Ovary (tissue), 9 donors: ENCODE data around the gene LGI4. TPM values are rescaled to one million over a fixed set of nuclear protein-coding genes. Genes with fewer than 3 reads are reported as not detected.

Experiments
- DNase-seq, 5 donors: peaks; one replicate each; pipeline ENCODE4 v3.0.0-alpha.2; 2019 to 2020
- H3K27ac ChIP-seq, 2 donors: fragments of 200-600 bp; one replicate each; pipeline versions ENCODE4 v1.5.1 to v1.8.0; 2019 to 2022
- H3K27me3 ChIP-seq: fragments of 200-600 bp; one replicate; pipeline ENCODE4 v1.8.0; 2022
- H3K36me3 ChIP-seq: fragments of 200-600 bp; sonication (generic); one replicate; pipeline ENCODE4 v1.5.1; 2019
- H3K4me1 ChIP-seq: one replicate; pipeline ENCODE4 v1.8.1; 2013; ENCODE audit warnings: mild to moderate bottlenecking, moderate library complexity; ENCODE audit not compliant: insufficient read depth
- H3K4me3 ChIP-seq: fragments of 200-600 bp; sonication (generic); one replicate; pipeline ENCODE4 v1.5.1; 2017
- H3K9me3 ChIP-seq, 2 donors: fragments of 200-600 bp in 1 of 2; sonication (generic) in 1 of 2; one replicate each; pipeline versions ENCODE4 v1.5.1 to v1.8.1; 2013 to 2019; ENCODE audit warnings: mild to moderate bottlenecking in 1 of 2, moderate library complexity in 1 of 2
- EP300 ChIP-seq: sonication (generic); formaldehyde crosslinking; IDR thresholded peaks from one replicate; pipeline ENCODE4 v1.6.1; 2017; ENCODE audit warnings: antibody characterized with exemption
- POLR2A ChIP-seq: fragments of 450-650 bp; IDR thresholded peaks from one replicate; pipeline ENCODE4 v1.6.1; 2017; ENCODE audit warnings: antibody characterized with exemption, mild to moderate bottlenecking, moderate library complexity
- WGBS, 3 donors: extraction: QIAGEN DNeasy Blood & Tissue Kit in 1 of 3; methylation state at CpG; one replicate each; pipeline versions ENCODE4 v1.1.5 to v1.1.7; 2013 to 2017; 5-methylcytosine and 5-hydroxymethylcytosine counted together
- intact Hi-C, 4 donors: fragments of 100-400 bp; cut with DNase I; formaldehyde crosslinking; loops; one replicate each; pipeline versions ENCODE4 v1.11.0 to v1.15.1; 2022 to 2023
- polyA plus RNA-seq, 2 donors: library from polyadenylated mRNA; stranded (reverse); fragments of 200-250 nt in 1 of 2; fragments of 350-450 nt in 1 of 2; fragmentation: Illumina TruSeq in 1 of 2; extraction: RNeasy Lipid Tissue Mini Kit (QIAGEN cat#74804) in 1 of 2; gene quantifications; one replicate each; pipeline ENCODE4 v1.2.3, GENCODE V29; 2013 to 2014
- total RNA-seq, 7 donors: library from RNA; depleted of rRNA in 2 of 7; stranded (reverse); fragments of >200 nt in 2 of 7; fragmentation: NEBNext Ultra II Directional in 3 of 7; extraction: Animal tissue kit (Norgen Biotek cat#: 25700) in 3 of 7; gene quantifications; one replicate each; pipeline versions ENCODE4 v1.1.0 to v1.2.4, GENCODE V29; 2016 to 2023
- TF ChIP-seq, protein P1 (sequence below), 3 donors: fragments of 450-650 bp in 2 of 3; fragments of 200-600 bp in 1 of 3; IDR thresholded peaks; one replicate each; pipeline versions ENCODE4 v1.5.1 to v1.8.0; 2016 to 2022; ENCODE audit warnings: antibody characterized with exemption in 3 of 3, mild to moderate bottlenecking in 1 of 3
- donor health status: DM: no; HTN: no; CAD: no; lungs with moderate emphysema.
- donor health status: DM: no; HTN: no; CAD: no.
- donor health status: Bipolar disorder and iron deficiency.
- donor health status: DM: yes; HTN: yes; CAD: no.
- donor health status: DM: no; HTN: no; CAD: no.
- donor health status: DM: yes; HTN: yes; CAD: no.

LGI4 gene
- total and polyA plus RNA-seq, 9 donors: 1.9 to 13.3 (median 5.9) TPM

DNA sequence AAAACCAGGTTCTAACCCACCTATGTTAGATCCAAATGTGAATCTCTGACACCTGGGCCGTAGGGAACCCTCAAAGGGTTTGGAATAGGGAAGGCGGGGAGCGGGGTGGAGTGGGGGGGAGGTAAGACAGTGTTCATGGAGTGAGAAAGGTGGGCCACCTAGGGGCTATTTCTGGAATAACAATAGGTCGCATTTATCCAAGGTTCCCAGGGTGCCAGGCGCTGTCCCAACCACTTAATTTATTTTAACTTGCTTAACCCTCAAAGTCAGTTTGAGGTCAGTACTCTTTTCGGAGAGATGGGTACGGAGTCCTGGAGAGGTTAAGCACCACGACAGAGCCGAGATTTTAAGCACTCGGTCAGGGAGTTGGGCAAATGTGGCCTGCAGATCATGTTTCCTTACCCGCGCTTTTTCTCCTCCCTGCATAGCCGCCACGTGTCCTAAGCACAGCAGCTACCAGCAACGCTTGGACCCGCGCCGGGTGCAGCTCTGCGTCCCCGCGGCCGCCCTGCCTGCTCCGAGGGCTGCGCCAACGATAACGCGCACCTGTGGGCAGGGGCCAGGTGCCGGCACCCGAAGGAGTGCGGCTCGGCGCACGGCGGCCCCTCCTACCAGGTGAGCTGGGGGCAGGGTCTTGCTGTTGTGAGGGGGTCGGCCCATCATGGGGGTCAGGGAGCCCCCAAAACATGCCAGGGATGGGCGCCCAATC, 44.2 kb downstream of the LGI4 start:
- Histone ChIP-seq H3K4me3 (no peak overlapping the region), H3K27me3 (no peaks in the 10 kb centered on the region), H3K27ac (no peak overlapping the region), H3K9me3 (no peaks in the 10 kb centered on the region), H3K36me3 (no peaks in the 10 kb centered on the region), H3K4me1 (no peaks in the 10 kb centered on the region)
- DNase-seq: peak; percentile 36 to 65 (median 52)
- TF ChIP-seq POLR2A (no peak), EP300 (no peak)
- TF ChIP-seq, protein P1, sequence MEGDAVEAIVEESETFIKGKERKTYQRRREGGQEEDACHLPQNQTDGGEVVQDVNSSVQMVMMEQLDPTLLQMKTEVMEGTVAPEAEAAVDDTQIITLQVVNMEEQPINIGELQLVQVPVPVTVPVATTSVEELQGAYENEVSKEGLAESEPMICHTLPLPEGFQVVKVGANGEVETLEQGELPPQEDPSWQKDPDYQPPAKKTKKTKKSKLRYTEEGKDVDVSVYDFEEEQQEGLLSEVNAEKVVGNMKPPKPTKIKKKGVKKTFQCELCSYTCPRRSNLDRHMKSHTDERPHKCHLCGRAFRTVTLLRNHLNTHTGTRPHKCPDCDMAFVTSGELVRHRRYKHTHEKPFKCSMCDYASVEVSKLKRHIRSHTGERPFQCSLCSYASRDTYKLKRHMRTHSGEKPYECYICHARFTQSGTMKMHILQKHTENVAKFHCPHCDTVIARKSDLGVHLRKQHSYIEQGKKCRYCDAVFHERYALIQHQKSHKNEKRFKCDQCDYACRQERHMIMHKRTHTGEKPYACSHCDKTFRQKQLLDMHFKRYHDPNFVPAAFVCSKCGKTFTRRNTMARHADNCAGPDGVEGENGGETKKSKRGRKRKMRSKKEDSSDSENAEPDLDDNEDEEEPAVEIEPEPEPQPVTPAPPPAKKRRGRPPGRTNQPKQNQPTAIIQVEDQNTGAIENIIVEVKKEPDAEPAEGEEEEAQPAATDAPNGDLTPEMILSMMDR (IDR thresholded peaks at IDR 0.05): peak; percentile 14 to 49 (median 41)
- 3 to 5% (median 4%) methylated on average over 36 of the region's 36 CpGs for WGBS, 3 donors
- intact Hi-C loops: loop anchor here in 3 of 4 donors (2.0 to 10.0 kb wide), 3 partner anchors 116 to 118 kb away; no protein-coding TSS in a partner anchor

DNA sequence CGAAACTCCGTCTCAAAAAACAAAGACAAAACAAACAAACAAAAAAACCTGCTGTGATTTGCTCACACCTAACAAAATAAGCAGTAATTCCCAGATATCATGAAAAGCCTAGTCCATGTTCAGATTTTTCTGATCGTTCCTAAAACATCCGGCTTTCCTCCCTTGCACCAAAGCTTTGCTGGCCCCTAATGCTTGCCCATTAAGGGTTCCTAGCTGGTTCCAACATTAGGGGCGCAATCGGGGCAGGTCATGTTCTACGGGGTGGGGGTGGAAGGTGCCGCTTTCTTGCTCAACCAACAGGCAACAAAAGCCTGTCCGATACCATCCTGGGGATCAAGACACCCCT, 44.7 kb downstream of the LGI4 start:
- WGBS, 3 donors: 22 to 31% (median 22%) methylated on average over 9 of the region's 9 CpGs
- H3K27me3 ChIP-seq: no peaks in the 10 kb centered on the region
- H3K4me3 ChIP-seq: no peak overlapping the region

DNA sequence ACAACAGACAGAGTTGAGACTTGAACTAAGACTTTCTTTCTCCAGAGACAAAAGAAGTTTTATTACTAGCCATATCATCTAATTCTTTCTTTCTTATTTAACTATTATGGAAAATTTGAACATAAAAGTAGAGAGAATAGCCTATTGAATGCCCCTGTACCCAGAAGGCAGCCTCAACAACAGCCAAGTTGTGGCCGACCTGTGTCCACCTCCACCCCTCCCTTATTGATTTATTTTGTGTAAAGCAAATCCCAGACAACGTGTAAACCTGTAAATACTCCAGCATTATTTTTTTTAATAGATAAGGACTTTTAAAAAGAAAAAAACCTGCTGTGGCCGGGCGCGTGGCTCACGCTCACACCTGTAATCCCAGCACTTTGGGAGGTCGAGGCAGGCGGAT, 45.3 kb downstream of the LGI4 start:
- 79 to 83% (median 81%) methylated on average over 8 of the region's 8 CpGs for WGBS, 3 donors
- Histone ChIP-seq H3K4me1 (no peaks in the 10 kb centered on the region), H3K9me3 (no peaks in the 10 kb centered on the region), H3K36me3 (no peaks in the 10 kb centered on the region), H3K27me3 (no peaks in the 10 kb centered on the region), H3K4me3 (no peak overlapping the region), H3K27ac (no peak overlapping the region)
- intact Hi-C loops: no loop called here
- no peak for DNase-seq
- TF ChIP-seq, protein P1 (IDR thresholded peaks at IDR 0.05): no peak
- no peak for TF ChIP-seq POLR2A
- TF ChIP-seq EP300: no peak

More for the DNA sequence above, 44.7 kb downstream of the LGI4 start:
- Histone ChIP-seq H3K9me3 (no peaks in the 10 kb centered on the region), H3K4me1 (no peaks in the 10 kb centered on the region), H3K36me3 (no peaks in the 10 kb centered on the region), H3K27ac (no peak overlapping the region)
- intact Hi-C loops: loop anchor here in 3 of 4 donors (2.0 to 10.0 kb wide), 3 partner anchors 115 to 118 kb away; no protein-coding TSS in a partner anchor
- DNase-seq: no peak
- TF ChIP-seq EP300 (no peak), POLR2A (no peak)
- TF ChIP-seq, protein P1 (IDR thresholded peaks at IDR 0.05): no peak

DNA sequence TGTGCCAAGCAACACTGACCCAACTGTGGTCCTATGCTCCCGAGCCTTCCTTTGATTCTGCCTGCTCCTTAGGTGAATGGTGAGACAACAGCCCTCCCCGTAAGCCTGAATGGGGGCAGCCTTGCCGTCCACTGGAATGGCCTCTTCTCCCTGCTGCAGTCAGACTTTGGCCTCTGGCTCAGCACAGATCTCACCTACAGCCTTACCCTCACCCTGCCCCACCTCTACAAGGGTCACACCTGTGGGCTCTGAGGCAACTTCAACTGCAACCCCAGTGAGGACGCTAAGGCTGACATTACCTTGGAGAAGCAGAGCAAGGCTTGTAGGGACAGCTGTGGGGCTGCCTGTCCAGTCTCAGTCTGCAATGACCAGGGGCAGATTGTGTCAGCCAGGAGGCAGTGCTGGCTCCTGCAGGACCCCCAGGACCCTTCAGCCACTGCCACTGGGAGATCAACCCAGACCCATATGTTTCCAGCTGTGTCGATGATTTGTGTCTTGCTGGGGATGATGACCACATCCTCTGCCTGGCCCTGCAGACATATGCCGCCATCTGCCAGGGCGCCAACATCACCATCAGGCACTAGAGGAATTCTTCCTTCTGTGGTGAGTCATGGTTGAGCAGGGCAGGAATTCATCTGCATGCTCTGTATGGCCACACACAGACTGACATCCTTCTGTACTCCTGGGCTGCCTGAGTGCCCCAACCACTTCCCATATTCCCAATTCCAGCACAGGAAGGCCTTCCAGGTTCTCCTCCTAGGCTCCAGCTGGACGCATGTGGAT, 46.5 kb downstream of the LGI4 start:
- Histone ChIP-seq H3K36me3 (no peaks in the 10 kb centered on the region), H3K4me3 (no peak overlapping the region), H3K27me3 (no peaks in the 10 kb centered on the region), H3K27ac (no peak overlapping the region), H3K9me3 (no peaks in the 10 kb centered on the region), H3K4me1 (no peaks in the 10 kb centered on the region)
- DNase-seq: no peak
- WGBS, 3 donors: 63 to 74% (median 69%) methylated on average over 8 of the region's 8 CpGs
- no peak for TF ChIP-seq EP300
- TF ChIP-seq, protein P1 (IDR thresholded peaks at IDR 0.05): no peak
- no peak for TF ChIP-seq POLR2A
- intact Hi-C loops: no loop called here
